K562 (cell line): Measurements from ENCODE around the gene WEE1. TPM values are rescaled to one million over a fixed set of nuclear protein-coding genes. Genes with fewer than 3 reads are reported as not detected.

Source experiments
- ARID1B ChIP-seq: fragments of 450-650 bp; IDR thresholded peaks from 2 replicates; pipeline ENCODE4 v1.6.1; 2016; ENCODE audit warnings: antibody characterized with exemption, mild to moderate bottlenecking, inconsistent platforms
- ARNT ChIP-seq, 2 experiments: fragments of 450-650 bp; IDR thresholded peaks; 2 replicates each; pipeline ENCODE4 v1.6.1; 2016; ENCODE audit warnings: mild to moderate bottlenecking in 1 of 2
- ATF4 ChIP-seq: fragments of 450-650 bp; formaldehyde crosslinking; IDR thresholded peaks from 2 replicates; pipeline ENCODE4 v1.4.0; 2022; ENCODE audit warnings: mild to moderate bottlenecking, moderate library complexity
- CHAMP1 ChIP-seq: fragments of 450-650 bp; IDR thresholded peaks from 2 replicates; pipeline ENCODE4 v1.6.1; 2016; ENCODE audit warnings: mild to moderate bottlenecking
- GTF2F1 ChIP-seq: IDR thresholded peaks from 2 replicates; pipeline ENCODE4 v1.6.1; 2011; ENCODE audit warnings: low read depth, low read length, improper control_type of control experiment
- KAT8 ChIP-seq: fragments of 450-650 bp; IDR thresholded peaks from 2 replicates; pipeline ENCODE4 v1.6.1; 2016; ENCODE audit warnings: low read depth, mild to moderate bottlenecking
- L3MBTL2 ChIP-seq: fragments of 450-650 bp; IDR thresholded peaks from 2 replicates; pipeline ENCODE4 v1.6.1; 2016; ENCODE audit warnings: mild to moderate bottlenecking, moderate library complexity
- MNT ChIP-seq, 2 experiments: fragments of 450-650 bp; conservative IDR thresholded peaks; 2 replicates each; pipeline ENCODE4 v1.6.1; 2017; ENCODE audit warnings: mild to moderate bottlenecking in 2 of 2, moderate library complexity in 2 of 2
- NFATC3 ChIP-seq: fragments of 450-650 bp; IDR thresholded peaks from 2 replicates; pipeline ENCODE4 v1.6.1; 2017; ENCODE audit warnings: mild to moderate bottlenecking
- PHF8 ChIP-seq: fragments of 200-600 bp; sonication (generic); IDR thresholded peaks from 2 replicates; pipeline ENCODE4 v1.6.1; 2012; ENCODE audit warnings: mixed run types, mild to moderate bottlenecking, inconsistent platforms, low read length, moderate library complexity, borderline replicate concordance
- POLR2AphosphoS5 ChIP-seq: IDR thresholded peaks from 2 replicates; pipeline ENCODE4 v1.6.1; 2011; ENCODE audit warnings: mild to moderate bottlenecking, low read depth, low read length, moderate library complexity; ENCODE audit not compliant: control insufficient read depth, insufficient read depth
- SIX5 ChIP-seq, 2 experiments: IDR thresholded peaks; 2 replicates each; pipeline ENCODE4 v1.6.1; 2011; ENCODE audit warnings: low read length in 2 of 2, borderline replicate concordance in 1 of 2, low read depth in 1 of 2, mild to moderate bottlenecking in 1 of 2, moderate library complexity in 1 of 2; ENCODE audit not compliant: insufficient read depth in 1 of 2
- SMAD2 ChIP-seq: fragments of 150-350 bp; IDR thresholded peaks from 2 replicates; pipeline ENCODE4 v1.6.1; 2014; ENCODE audit warnings: low read depth, mild to moderate bottlenecking, low read length
- TOE1 ChIP-seq, 2 experiments: fragments of 450-650 bp in 1 of 2; sonication (generic) in 1 of 2; formaldehyde crosslinking in 1 of 2; IDR thresholded peaks; 2 replicates each; pipeline versions ENCODE4 v1.7.1 to v1.8.0; 2016 to 2022; ENCODE audit warnings: borderline replicate concordance in 2 of 2, mild to moderate bottlenecking in 2 of 2, antibody characterized with exemption in 1 of 2, inconsistent platforms in 1 of 2, low read depth in 1 of 2, missing genetic modification reagents in 1 of 2, moderate library complexity in 1 of 2
- ZBED1 ChIP-seq: IDR thresholded peaks from 2 replicates; pipeline ENCODE4 v1.6.1; 2014
- ZC3H8 ChIP-seq: fragments of 450-650 bp; IDR thresholded peaks from 2 replicates; pipeline ENCODE4 v1.6.1; 2017
- ZNF121 ChIP-seq: sonication (generic); formaldehyde crosslinking; conservative IDR thresholded peaks from 2 replicates; pipeline ENCODE4 v1.8.0; 2022; ENCODE audit warnings: missing genetic modification reagents
- ZNF511 ChIP-seq: sonication (generic); formaldehyde crosslinking; IDR thresholded peaks from 2 replicates; pipeline ENCODE4 v1.8.0; 2022; ENCODE audit warnings: mild to moderate bottlenecking, missing genetic modification reagents
- ZNF639 ChIP-seq, 2 experiments: fragments of 200-800 bp in 1 of 2; sonication (Bioruptor generic) in 1 of 2; sonication (generic) in 1 of 2; formaldehyde crosslinking in 1 of 2; IDR thresholded peaks in 1 of 2; conservative IDR thresholded peaks in 1 of 2; 2 replicates each; pipeline versions ENCODE4 v1.5.0 to v1.6.1; 2016 to 2020; ENCODE audit warnings: missing compliant biosample characterization in 1 of 2, missing genetic modification characterization in 1 of 2, missing genetic modification reagents in 1 of 2
- ZNF79 ChIP-seq: fragments of 250-450 bp; sonication (Bioruptor Pico); IDR thresholded peaks from 2 replicates; pipeline ENCODE4 v1.4.0; 2020; ENCODE audit warnings: low read depth, mild to moderate bottlenecking, moderate library complexity
- polyA plus RNA-seq, 8 experiments: library from polyadenylated mRNA; depleted of rRNA in 4 of 8; stranded (reverse) in 5 of 8; unstranded in 3 of 8; fragments of >200 nt; fragmentation: Nextera tagmentation in 2 of 8; fragmentation: Illumina TruSeq in 1 of 8; extraction: Ambion mirVana in 2 of 8; extraction: Trizol in 1 of 8; gene quantifications; 2 replicates each; pipeline versions ENCODE4 v1.2.1 to v1.2.3, GENCODE V29; 2011 to 2014; ENCODE audit warnings: inconsistent platforms in 1 of 8, missing spikeins in 1 of 8
- total RNA-seq, 7 experiments: library from RNA; depleted of rRNA in 6 of 7; stranded (reverse); fragments of >200 nt in 6 of 7; fragmentation: Illumina TruSeq in 2 of 7; extraction: Trizol in 2 of 7; gene quantifications; 2 replicates each; pipeline versions ENCODE4 v1.2.1 to v1.2.3, GENCODE V29; 2011 to 2021; ENCODE audit warnings: low replicate concordance in 1 of 7

The WEE1 gene
- total and polyA plus RNA-seq, 9 of the 15 experiments (the other 6 are each of a cell fraction or from before 2014, with no cell fraction given): 21.9 to 99.0 (median 67.4) TPM

GRCh38 chr11:9565822-9566560 is 7.5 kb upstream of the WEE1 start (continued):
- TF ChIP-seq SIX5 (IDR thresholded peaks at IDR 0.05; ENCODE audit: borderline replicate concordance in 1 of 2, insufficient read depth in 1 of 2, low read depth in 1 of 2, low read length in 2 of 2) (no peak), ZC3H8 (no peak), ARID1B (peak; percentile 96), ATF4 (no peak), ARNT (IDR thresholded peaks at IDR 0.05) (peak; percentile 85 to 95), ZBED1 (no peak), MNT (conservative IDR thresholded peaks at IDR 0.05) (peak; percentile 87 to 95), PHF8 (peak; percentile 19; the same call in 1 of the 2 replicates), TOE1 (IDR thresholded peaks at IDR 0.05; ENCODE audit: borderline replicate concordance) (0 out of 2 replicates have a peak, but pooled peaks have one; percentile 69), TOE1 (CRISPR knock-in tag; IDR thresholded peaks at IDR 0.05; ENCODE audit: borderline replicate concordance, low read depth) (no peak), POLR2AphosphoS5 (peak; percentile 69), GTF2F1 (no peak), L3MBTL2 (peak; percentile 81), NFATC3 (0 out of 2 replicates have a peak, but pooled peaks have one; percentile 49), ZNF511 (no peak), KAT8 (no peak), SMAD2 (no peak), ZNF79 (CRISPR knock-in tag) (no peak), ZNF639 (CRISPR knock-in tag; conservative IDR thresholded peaks at IDR 0.05 in 1 of 2, IDR thresholded peaks at IDR 0.05 in 1 of 2) (peak in 1 of 2 experiments; percentile 65; a peak in 1 of 4 replicates), ZNF121 (CRISPR knock-in tag) (no peak), CHAMP1 (0 out of 2 replicates have a peak, but pooled peaks have one; percentile 63)
